ENCODE measurements around the gene JAKMIP1. TPM values are rescaled to one million over a fixed set of nuclear protein-coding genes. Genes with fewer than 3 reads are reported as not detected.

The JAKMIP1 gene
- total RNA-seq, 1 experiment from 2014 or later, result not detected

DNA sequence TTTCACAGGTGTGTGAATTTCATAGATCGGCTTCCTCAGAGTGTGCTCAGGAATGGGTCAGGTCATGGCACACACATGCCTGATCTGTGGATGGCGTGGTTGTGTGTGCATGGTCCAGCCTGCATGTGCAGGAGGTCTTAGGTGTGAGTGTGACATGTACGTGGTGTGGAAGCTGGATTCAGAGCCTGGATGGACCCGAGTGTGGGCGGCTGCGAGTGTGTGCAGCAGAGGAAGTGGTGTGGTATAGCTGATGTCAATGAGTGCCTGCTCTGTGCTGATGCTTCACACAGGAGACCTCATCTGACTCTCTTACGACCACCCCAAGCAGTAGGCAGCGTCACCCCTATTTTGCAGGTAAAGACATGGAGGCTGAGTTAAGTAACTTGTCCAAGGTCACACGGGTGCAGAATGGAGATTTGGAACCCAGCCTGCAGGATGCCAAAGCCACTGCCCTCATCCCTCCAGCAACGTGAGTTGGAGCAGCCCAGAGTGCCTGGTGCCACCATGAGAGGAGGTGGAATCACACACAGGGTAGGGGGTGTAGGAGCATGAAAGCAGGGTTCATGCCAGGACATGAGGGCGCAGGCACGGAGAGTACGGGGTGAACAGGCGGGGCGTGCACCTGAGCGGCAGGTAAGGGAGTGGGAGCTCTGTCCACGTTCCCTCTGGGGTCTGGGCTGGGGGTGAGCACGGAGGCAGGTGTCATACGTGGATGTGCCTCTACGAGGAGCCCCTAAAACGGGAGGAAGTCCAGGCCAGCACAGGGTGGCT is 157.9 kb downstream of the JAKMIP1 start:
- H3K27ac ChIP-seq, result no peak overlapping the region
- POLR2A ChIA-PET (ENCODE audit: unreplicated experiment), result no interaction called here
- H3F3A ChIP-seq (ENCODE audit: insufficient read depth, low read depth), result no peaks in the 10 kb centered on the region
- H3K4me1 ChIP-seq (replicated peaks; ENCODE audit: insufficient read depth), result no peaks in the 10 kb centered on the region
- H3K4me3 ChIP-seq, result no peak overlapping the region
- H4K20me1 ChIP-seq (ENCODE audit: insufficient read depth), result no peaks in the 10 kb centered on the region
- H3K9me3 ChIP-seq (ENCODE audit: insufficient read depth, low read depth), result no peaks in the 10 kb centered on the region
- H2AFZ ChIP-seq, result no peak overlapping the region
- no TSS peak for BruUV-seq (replicated peaks)
- intact Hi-C loops (cut with micrococcal nuclease; ENCODE audit: unreplicated experiment), result no loop called here
- H3K36me3 ChIP-seq (ENCODE audit: low read depth), result no peaks in the 10 kb centered on the region
- DNase-seq, result no peak
- H3K4me2 ChIP-seq, result no peak overlapping the region
- no peaks in the 10 kb centered on the region for H3K79me2 ChIP-seq (ENCODE audit: low read depth)
- CTCF ChIA-PET, result no interaction called here
- peaks cover 75% of the 10 kb centered on the region for H3K27me3 ChIP-seq (ENCODE audit: insufficient read depth, low read depth)
- TF ChIP-seq, protein P1, sequence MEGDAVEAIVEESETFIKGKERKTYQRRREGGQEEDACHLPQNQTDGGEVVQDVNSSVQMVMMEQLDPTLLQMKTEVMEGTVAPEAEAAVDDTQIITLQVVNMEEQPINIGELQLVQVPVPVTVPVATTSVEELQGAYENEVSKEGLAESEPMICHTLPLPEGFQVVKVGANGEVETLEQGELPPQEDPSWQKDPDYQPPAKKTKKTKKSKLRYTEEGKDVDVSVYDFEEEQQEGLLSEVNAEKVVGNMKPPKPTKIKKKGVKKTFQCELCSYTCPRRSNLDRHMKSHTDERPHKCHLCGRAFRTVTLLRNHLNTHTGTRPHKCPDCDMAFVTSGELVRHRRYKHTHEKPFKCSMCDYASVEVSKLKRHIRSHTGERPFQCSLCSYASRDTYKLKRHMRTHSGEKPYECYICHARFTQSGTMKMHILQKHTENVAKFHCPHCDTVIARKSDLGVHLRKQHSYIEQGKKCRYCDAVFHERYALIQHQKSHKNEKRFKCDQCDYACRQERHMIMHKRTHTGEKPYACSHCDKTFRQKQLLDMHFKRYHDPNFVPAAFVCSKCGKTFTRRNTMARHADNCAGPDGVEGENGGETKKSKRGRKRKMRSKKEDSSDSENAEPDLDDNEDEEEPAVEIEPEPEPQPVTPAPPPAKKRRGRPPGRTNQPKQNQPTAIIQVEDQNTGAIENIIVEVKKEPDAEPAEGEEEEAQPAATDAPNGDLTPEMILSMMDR (conservative IDR thresholded peaks at IDR 0.05), result no peak
- no peak for TF ChIP-seq EZH2 (IDR thresholded peaks at IDR 0.05; ENCODE audit: low read depth)
- no peaks in the 10 kb centered on the region for H3K9me2 ChIP-seq (ENCODE audit: insufficient read depth)

DNA sequence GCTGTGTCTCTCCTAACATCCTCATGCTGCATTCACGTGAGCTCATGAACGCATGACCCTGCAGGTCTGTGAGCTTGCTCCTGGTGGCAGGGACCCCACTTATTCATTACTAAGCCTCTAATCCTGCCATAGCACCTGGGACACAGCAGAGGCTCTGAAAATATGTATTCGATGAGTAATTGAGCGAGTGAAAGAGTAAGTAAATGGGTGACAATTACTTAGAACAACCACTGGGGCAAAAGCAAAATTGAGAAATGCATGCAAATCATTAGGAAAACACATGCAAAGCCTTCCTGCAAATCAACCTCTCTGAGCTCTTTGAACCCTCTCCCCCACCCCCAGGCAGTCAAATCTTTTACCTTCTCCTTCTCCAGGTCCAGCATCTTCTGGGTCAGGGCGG is 158.5 kb downstream of the JAKMIP1 start:
- no peaks in the 10 kb centered on the region for H3K79me2 ChIP-seq (ENCODE audit: low read depth)
- intact Hi-C loops (cut with micrococcal nuclease; ENCODE audit: unreplicated experiment), result no loop called here
- H2AFZ ChIP-seq, result no peak overlapping the region
- DNase-seq, result no peak
- H3K9me2 ChIP-seq (ENCODE audit: insufficient read depth), result no peaks in the 10 kb centered on the region
- no peak overlapping the region for H3K27ac ChIP-seq
- no peaks in the 10 kb centered on the region for H3K4me1 ChIP-seq (replicated peaks; ENCODE audit: insufficient read depth)
- H3F3A ChIP-seq (ENCODE audit: insufficient read depth, low read depth), result no peaks in the 10 kb centered on the region
- ChIA-PET CTCF (no interaction called here), POLR2A (ENCODE audit: unreplicated experiment) (no interaction called here)
- H3K9me3 ChIP-seq (ENCODE audit: insufficient read depth, low read depth), result no peaks in the 10 kb centered on the region
- no peak overlapping the region for H3K4me3 ChIP-seq
- H4K20me1 ChIP-seq (ENCODE audit: insufficient read depth), result no peaks in the 10 kb centered on the region
- no peak for TF ChIP-seq EZH2 (IDR thresholded peaks at IDR 0.05; ENCODE audit: low read depth)
- TF ChIP-seq, protein P1 (conservative IDR thresholded peaks at IDR 0.05), result no peak
- H3K27me3 ChIP-seq (ENCODE audit: insufficient read depth, low read depth), result peaks cover 70% of the 10 kb centered on the region
- no peaks in the 10 kb centered on the region for H3K36me3 ChIP-seq (ENCODE audit: low read depth)
- BruUV-seq (replicated peaks), result no TSS peak
- no peak overlapping the region for H3K4me2 ChIP-seq

DNA sequence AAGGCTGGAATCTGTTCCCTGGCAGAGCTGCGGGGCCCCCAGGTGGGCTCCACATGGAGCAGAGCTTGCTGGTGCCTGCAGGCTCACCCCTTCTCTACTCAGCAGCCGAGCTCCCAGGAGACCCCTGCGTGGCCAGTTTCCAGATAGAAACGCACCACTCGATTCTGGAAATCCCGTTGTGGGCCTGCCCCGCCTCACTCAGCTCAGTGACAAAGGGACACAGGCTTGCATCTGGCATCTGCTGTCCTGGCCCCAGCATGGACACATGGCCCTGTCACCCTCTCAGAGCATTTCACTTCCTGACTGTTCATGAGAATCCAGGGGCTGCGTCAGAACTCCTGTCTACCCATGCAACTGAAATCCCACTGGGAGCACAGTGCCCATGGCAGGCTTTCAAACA is 161.6 kb downstream of the JAKMIP1 start:
- ChIA-PET CTCF (no interaction called here), POLR2A (ENCODE audit: unreplicated experiment) (no interaction called here)
- no peak overlapping the region for H2AFZ ChIP-seq
- no peak for DNase-seq
- H3K9me3 ChIP-seq (ENCODE audit: insufficient read depth, low read depth), result no peaks in the 10 kb centered on the region
- no peak overlapping the region for H3K4me3 ChIP-seq
- H3K4me2 ChIP-seq, result no peak overlapping the region
- no peaks in the 10 kb centered on the region for H3K4me1 ChIP-seq (replicated peaks; ENCODE audit: insufficient read depth)
- peaks cover 77% of the 10 kb centered on the region for H3K27me3 ChIP-seq (ENCODE audit: insufficient read depth, low read depth)
- H3K36me3 ChIP-seq (ENCODE audit: low read depth), result no peaks in the 10 kb centered on the region
- no peaks in the 10 kb centered on the region for H4K20me1 ChIP-seq (ENCODE audit: insufficient read depth)
- no peaks in the 10 kb centered on the region for H3K79me2 ChIP-seq (ENCODE audit: low read depth)
- TF ChIP-seq, protein P1 (conservative IDR thresholded peaks at IDR 0.05), result no peak
- TF ChIP-seq EZH2 (IDR thresholded peaks at IDR 0.05; ENCODE audit: low read depth), result no peak
- no TSS peak for BruUV-seq (replicated peaks)
- no peak overlapping the region for H3K27ac ChIP-seq
- no peaks in the 10 kb centered on the region for H3F3A ChIP-seq (ENCODE audit: insufficient read depth, low read depth)
- no peaks in the 10 kb centered on the region for H3K9me2 ChIP-seq (ENCODE audit: insufficient read depth)
- intact Hi-C loops (cut with micrococcal nuclease; ENCODE audit: unreplicated experiment), result no loop called here

Data from PC-9 (cell line).